GM12801 (cell line): ENCODE measurements around the gene NAA10.

Source experiments
- CTCF ChIP-seq: IDR thresholded peaks from one replicate; pipeline ENCODE4 v1.5.1; 2011; ENCODE audit warnings: control low read depth; ENCODE audit not compliant: insufficient read length; ENCODE audit errors: extremely low read depth

NAA10 gene

GRCh38 chrX:153917869-153918268, 17.0 kb downstream of the NAA10 start:
- TF ChIP-seq CTCF = no peak

GRCh38 chrX:153913701-153914100, 21.1 kb downstream of the NAA10 start:
- TF ChIP-seq CTCF = no peak

GRCh38 chrX:153913211-153913610, 21.6 kb downstream of the NAA10 start:
- TF ChIP-seq CTCF = no peak

GRCh38 chrX:153911798-153912197, 23.0 kb downstream of the NAA10 start:
- TF ChIP-seq CTCF = no peak

- no peak for TF ChIP-seq CTCF
Observed at GRCh38 chrX:153910446-153910845, 24.4 kb downstream of the NAA10 start.

- TF ChIP-seq CTCF = no peak
Observed at GRCh38 chrX:153909980-153910360, 24.9 kb downstream of the NAA10 start.

GRCh38 chrX:153909024-153909979, 25.5 kb downstream of the NAA10 start:
- TF ChIP-seq CTCF = no peak
